ENCODE results near the gene PRADC1. TPM values are rescaled to one million over a fixed set of nuclear protein-coding genes. Genes with fewer than 3 reads are reported as not detected.
"Not testable (repeated sequence)": the region's sequence is repeated elsewhere in the genome, so short reads cannot be mapped to it uniquely, and the experiment has no call there.

The PRADC1 gene
- total and polyA plus RNA-seq, 9 donors: 26.0 to 41.0 (median 32.9) TPM

- peaks cover 64% of the 10 kb centered on the region for H3K27me3 ChIP-seq (ENCODE audit: control insufficient read depth, insufficient read depth, low read length)
- H3K36me3 ChIP-seq (ENCODE audit: control insufficient read depth, insufficient read depth, low read length): no peaks in the 10 kb centered on the region
- peaks cover 2% of the 10 kb centered on the region for H3K9me3 ChIP-seq (replicated peaks; ENCODE audit: control insufficient read depth, low read depth, low read length)
- no peak for DNase-seq
- peaks cover 14% of the 10 kb centered on the region for H3K4me1 ChIP-seq (ENCODE audit: control insufficient read depth, insufficient read depth, low read length)
- no peak overlapping the region for H3K27ac ChIP-seq (ENCODE audit: low read length)
- WGBS (ENCODE audit: insufficient coverage): 3% methylated on average over 28 of the region's 44 CpGs
- no peak overlapping the region for H3K4me3 ChIP-seq (ENCODE audit: low read length)
Measured at GRCh38 chr2:73203055-73203681, 29.9 kb downstream of the PRADC1 start.

- H3K4me1 ChIP-seq (ENCODE audit: control insufficient read depth, insufficient read depth, low read length): peaks cover 14% of the 10 kb centered on the region
- H3K9me3 ChIP-seq (replicated peaks; ENCODE audit: control insufficient read depth, low read depth, low read length): peaks cover 2% of the 10 kb centered on the region
- no peak for DNase-seq
- H3K4me3 ChIP-seq (ENCODE audit: low read length): no peak within 1 kb of the TSS
- no peaks in the 10 kb centered on the region for H3K36me3 ChIP-seq (ENCODE audit: control insufficient read depth, insufficient read depth, low read length)
- peaks cover 66% of the 10 kb centered on the region for H3K27me3 ChIP-seq (ENCODE audit: control insufficient read depth, insufficient read depth, low read length)
- no peak within 1 kb of the TSS for H3K27ac ChIP-seq (ENCODE audit: low read length)
- WGBS (ENCODE audit: insufficient coverage): under 1% methylated on average over 79 of the region's 87 CpGs
Measured at GRCh38 chr2:73202156-73203054, 30.6 kb downstream of the PRADC1 start, which contains the start of gene NOTO. Gene NOTO (plus strand): TSS chr2:73202574. CDS start chr2:73202667, 93 bp downstream.

GRCh38 chr2:73200281-73200680 is 32.8 kb downstream of the PRADC1 start:
- 91% methylated on average over 4 of the region's 10 CpGs for WGBS (ENCODE audit: insufficient coverage)

GRCh38 chr2:73197579-73197978 is 35.5 kb downstream of the PRADC1 start:
- H3K9me3 ChIP-seq (replicated peaks; ENCODE audit: control insufficient read depth, low read depth, low read length): peaks cover 2% of the 10 kb centered on the region
- no peak for DNase-seq
- no peaks in the 10 kb centered on the region for H3K36me3 ChIP-seq (ENCODE audit: control insufficient read depth, insufficient read depth, low read length)
- H3K4me1 ChIP-seq (ENCODE audit: control insufficient read depth, insufficient read depth, low read length): peaks cover 8% of the 10 kb centered on the region
- H3K27me3 ChIP-seq (ENCODE audit: control insufficient read depth, insufficient read depth, low read length): peaks cover 33% of the 10 kb centered on the region
- H3K27ac ChIP-seq (ENCODE audit: low read length): no peak overlapping the region
- H3K4me3 ChIP-seq (ENCODE audit: low read length): no peak overlapping the region

More at GRCh38 chr2:73200281-73200680, 32.8 kb downstream of the PRADC1 start:
- DNase-seq; H3K36me3 ChIP-seq (ENCODE audit: control insufficient read depth, insufficient read depth, low read length); H3K9me3 ChIP-seq (replicated peaks; ENCODE audit: control insufficient read depth, low read depth, low read length); H3K4me3 ChIP-seq (ENCODE audit: low read length); H3K27ac ChIP-seq (ENCODE audit: low read length): not testable (repeated sequence)
- Histone ChIP-seq H3K27me3 (ENCODE audit: control insufficient read depth, insufficient read depth, low read length) (peaks cover 60% of the 10 kb centered on the region), H3K4me1 (ENCODE audit: control insufficient read depth, insufficient read depth, low read length) (peaks cover 14% of the 10 kb centered on the region)

GRCh38 chr2:73187549-73187948 is 45.5 kb downstream of the PRADC1 start:
- WGBS (ENCODE audit: insufficient coverage): no CpG with 5 or more reads among the region's 2 CpGs
- DNase-seq: no peak
- Histone ChIP-seq H3K4me1 (ENCODE audit: control insufficient read depth, insufficient read depth, low read length) (no peaks in the 10 kb centered on the region), H3K9me3 (replicated peaks; ENCODE audit: control insufficient read depth, low read depth, low read length) (peaks cover 2% of the 10 kb centered on the region), H3K27me3 (ENCODE audit: control insufficient read depth, insufficient read depth, low read length) (peaks cover 11% of the 10 kb centered on the region), H3K36me3 (ENCODE audit: control insufficient read depth, insufficient read depth, low read length) (no peaks in the 10 kb centered on the region), H3K27ac (ENCODE audit: low read length) (no peak overlapping the region), H3K4me3 (ENCODE audit: low read length) (no peak overlapping the region)

- H3K4me1 ChIP-seq (ENCODE audit: control insufficient read depth, insufficient read depth, low read length): no peaks in the 10 kb centered on the region
- H3K27ac ChIP-seq (ENCODE audit: low read length): no peak overlapping the region
- DNase-seq: no peak
- peaks cover 9% of the 10 kb centered on the region for H3K27me3 ChIP-seq (ENCODE audit: control insufficient read depth, insufficient read depth, low read length)
- H3K9me3 ChIP-seq (replicated peaks; ENCODE audit: control insufficient read depth, low read depth, low read length): peaks cover 2% of the 10 kb centered on the region
- 100% methylated on average over 1 of the region's 2 CpGs for WGBS (ENCODE audit: insufficient coverage)
- no peaks in the 10 kb centered on the region for H3K36me3 ChIP-seq (ENCODE audit: control insufficient read depth, insufficient read depth, low read length)
- no peak overlapping the region for H3K4me3 ChIP-seq (ENCODE audit: low read length)
Measured at GRCh38 chr2:73185965-73186364, 47.1 kb downstream of the PRADC1 start.

Other genes with a start within 250 kb of the PRADC1 start
- 6.0 TPM for gene SFXN5, start 161.5 kb downstream of the PRADC1 start, total RNA-seq
- 1 to 10 TPM; 6.0 to 9.0 (median 6.3) TPM for gene SFXN5, start 161.5 kb downstream of the PRADC1 start, polyA plus RNA-seq (ENCODE audit: insufficient read depth in 1 of 8, insufficient read length in 8 of 8, low replicate concordance in 1 of 8)
- gene RAB11FIP5, start 120.3 kb downstream of the PRADC1 start, total RNA-seq: 11.0 TPM
- 10 to 100 TPM in 7 of 8 donors, 1 to 10 TPM in 1; 9.6 to 18.9 (median 13.8) TPM for gene RAB11FIP5, start 120.3 kb downstream of the PRADC1 start, polyA plus RNA-seq (ENCODE audit: insufficient read depth in 1 of 8, insufficient read length in 8 of 8, low replicate concordance in 1 of 8)
- not detected for gene NOTO, start 30.7 kb downstream of the PRADC1 start, total RNA-seq
- gene NOTO, start 30.7 kb downstream of the PRADC1 start, polyA plus RNA-seq (ENCODE audit: insufficient read depth in 1 of 8, insufficient read length in 8 of 8, low replicate concordance in 1 of 8): under 1 TPM in 5 of 8 donors, not detected in 3; 0.05 to 0.08 (median 0.05) TPM
- gene SMYD5, start 19.0 kb downstream of the PRADC1 start, total RNA-seq: 31.8 TPM
- gene SMYD5, start 19.0 kb downstream of the PRADC1 start, polyA plus RNA-seq (ENCODE audit: insufficient read depth in 1 of 8, insufficient read length in 8 of 8, low replicate concordance in 1 of 8): 10 to 100 TPM; 26.2 to 35.6 (median 29.3) TPM
- 208 TPM for gene CCT7, start 1.1 kb upstream of the PRADC1 start, total RNA-seq
- gene CCT7, start 1.1 kb upstream of the PRADC1 start, polyA plus RNA-seq (ENCODE audit: insufficient read depth in 1 of 8, insufficient read length in 8 of 8, low replicate concordance in 1 of 8): 100 to 1,000 TPM; 166 to 211 (median 194) TPM
- gene FBXO41, start 51.2 kb upstream of the PRADC1 start, total RNA-seq: 0.09 TPM
- gene FBXO41, start 51.2 kb upstream of the PRADC1 start, polyA plus RNA-seq (ENCODE audit: insufficient read depth in 1 of 8, insufficient read length in 8 of 8, low replicate concordance in 1 of 8): under 1 TPM; 0.20 to 0.40 (median 0.29) TPM
- gene EGR4, start 60.3 kb upstream of the PRADC1 start, total RNA-seq: not detected
- gene EGR4, start 60.3 kb upstream of the PRADC1 start, polyA plus RNA-seq (ENCODE audit: insufficient read depth in 1 of 8, insufficient read length in 8 of 8, low replicate concordance in 1 of 8): under 1 TPM in 1 of 8 donors, not detected in 7; 0.06 TPM
- gene ALMS1, start 152.6 kb upstream of the PRADC1 start, total RNA-seq: 25.7 TPM
- 10 to 100 TPM; 15.4 to 24.1 (median 20.8) TPM for gene ALMS1, start 152.6 kb upstream of the PRADC1 start, polyA plus RNA-seq (ENCODE audit: insufficient read depth in 1 of 8, insufficient read length in 8 of 8, low replicate concordance in 1 of 8)